K562 (cell line): ENCODE measurements around the gene SURF6. TPM values are rescaled to one million over a fixed set of nuclear protein-coding genes. Genes with fewer than 3 reads are reported as not detected.

Source experiments
- ATAC-seq: fragments of 200-7000 bp; cut with Tn5 transposase; 3 replicates; pipeline ENCODE4 v1.9.1; 2020; ENCODE audit warnings: moderate library complexity
- BruUV-seq: library from RNA; stranded (reverse); fragments of 400-500 nt; replicated peaks from 2 replicates; lab custom pipeline; 2021; lab: Mats Ljungman, UMichigan
- CTCF ChIA-PET: fragments of 300-600 bp; formaldehyde crosslinking; extraction: SDS; loops from one replicate; lab custom pipeline; 2021; ENCODE audit warnings: low intra/inter-chr PET ratio; lab: Yijun Ruan, JAX
- POLR2A ChIA-PET: fragments of 300-600, 350-650 bp; sonication (Branson Sonifier 250); formaldehyde crosslinking; extraction: SDS; loops from one replicate; lab custom pipeline; 2021; ENCODE audit warnings: antibody characterized with exemption, inconsistent platforms; lab: Yijun Ruan, JAX
- DNase-seq, 4 experiments: peaks; one replicate each; pipeline versions ENCODE4 v3.0.0 to v3.0.0-alpha.2; 2011 to 2018; ENCODE audit warnings: low spot score in 3 of 4, mixed read lengths in 3 of 4; ENCODE audit errors: extremely low read depth in 1 of 4
- FAIRE-seq: peaks from 2 replicates; lab custom pipeline; 2011; peaks lifted over from hg19 to GRCh38; lab: Jason Lieb, UNC
- H2AFZ ChIP-seq: 2 replicates; pipeline ENCODE4 v1.6.0; 2011; ENCODE audit warnings: low read depth, low read length, control low read depth, inconsistent platforms
- H3K27ac ChIP-seq: fragments of 200-600 bp; 3 replicates; pipeline ENCODE4 v1.8.0; 2011; ENCODE audit warnings: low read depth, mild to moderate bottlenecking, control low read depth, inconsistent platforms, low read length, moderate library complexity, mixed read lengths; ENCODE audit errors: extremely low read depth
- H3K27me3 ChIP-seq, 2 experiments: fragments of 300-600 bp in 1 of 2; 2 replicates in 1 of 2; 3 replicates in 1 of 2; pipeline versions ENCODE4 v1.6.0 to v1.8.0; 2011; ENCODE audit warnings: inconsistent platforms in 2 of 2, low read length in 2 of 2, mild to moderate bottlenecking in 1 of 2, mixed read lengths in 1 of 2, moderate library complexity in 1 of 2; ENCODE audit not compliant: control insufficient read depth in 2 of 2, insufficient read depth in 2 of 2
- H3K36me3 ChIP-seq: fragments of 300-600 bp; 3 replicates; pipeline ENCODE4 v1.8.0; 2011; ENCODE audit warnings: mild to moderate bottlenecking, low read length, inconsistent platforms; ENCODE audit not compliant: control insufficient read depth, insufficient read depth
- H3K4me1 ChIP-seq, 2 experiments: fragments of 200-600 bp in 1 of 2; replicated peaks in 1 of 2; 2 replicates in 1 of 2; 3 replicates in 1 of 2; pipeline versions ENCODE4 v1.5.1 to v1.8.0; 2011; ENCODE audit warnings: inconsistent platforms in 2 of 2, low read length in 2 of 2, mild to moderate bottlenecking in 1 of 2, mixed read lengths in 1 of 2, moderate library complexity in 1 of 2; ENCODE audit not compliant: control insufficient read depth in 2 of 2, insufficient read depth in 2 of 2
- H3K4me2 ChIP-seq: 2 replicates; pipeline ENCODE4 v1.6.1; 2011; ENCODE audit warnings: low read length, control low read depth, inconsistent platforms, mixed read lengths; ENCODE audit not compliant: insufficient read depth
- H3K4me3 ChIP-seq: fragments of 200-600 bp; sonication (generic), shearing (Covaris generic); 2 replicates; pipeline ENCODE4 v1.5.1; 2016; ENCODE audit warnings: control low read depth, inconsistent platforms
- H3K79me2 ChIP-seq: fragments of 200-600 bp; 3 replicates; pipeline ENCODE4 v1.8.0; 2011; ENCODE audit warnings: low read length, inconsistent platforms; ENCODE audit not compliant: control insufficient read depth, insufficient read depth
- H3K9ac ChIP-seq, 2 experiments: 2 replicates each; pipeline versions ENCODE4 v1.6.0 to v1.6.1; 2011; ENCODE audit warnings: low read depth in 2 of 2, low read length in 2 of 2, control low read depth in 1 of 2, inconsistent platforms in 1 of 2, mild to moderate bottlenecking in 1 of 2, mixed read lengths in 1 of 2; ENCODE audit not compliant: insufficient read depth in 1 of 2
- H3K9me1 ChIP-seq: one replicate; pipeline ENCODE4 v1.6.0; 2011; ENCODE audit warnings: inconsistent platforms, mild to moderate bottlenecking, low read length, moderate library complexity; ENCODE audit not compliant: control insufficient read depth, insufficient read depth
- H3K9me3 ChIP-seq: replicated peaks from 2 replicates; pipeline ENCODE4 v1.5.1; 2011; ENCODE audit warnings: low read depth, low read length, inconsistent platforms; ENCODE audit not compliant: control insufficient read depth, insufficient read depth
- H4K20me1 ChIP-seq: replicated peaks from 2 replicates; pipeline ENCODE4 v1.6.1; 2011; ENCODE audit warnings: low read length, inconsistent platforms, mixed read lengths; ENCODE audit not compliant: control insufficient read depth, insufficient read depth
- E2F3 ChIP-seq: fragments of 250-450 bp; sonication (Bioruptor Pico); IDR thresholded peaks from 2 replicates; pipeline ENCODE4 v1.4.0; 2020; ENCODE audit warnings: mild to moderate bottlenecking
- MECOM ChIP-seq: fragments of 250-450 bp; sonication (Bioruptor Pico); IDR thresholded peaks from 2 replicates; pipeline ENCODE4 v1.8.0; 2022; ENCODE audit warnings: inconsistent platforms
- NR2C1 ChIP-seq, 2 experiments: fragments of 450-650 bp; IDR thresholded peaks; 2 replicates each; pipeline ENCODE4 v1.6.1; 2017; ENCODE audit warnings: mild to moderate bottlenecking in 2 of 2, antibody characterized with exemption in 1 of 2, inconsistent platforms in 1 of 2, missing compliant biosample characterization in 1 of 2, missing genetic modification characterization in 1 of 2
- PHF8 ChIP-seq: fragments of 200-600 bp; sonication (generic); IDR thresholded peaks from 2 replicates; pipeline ENCODE4 v1.6.1; 2012; ENCODE audit warnings: mixed run types, mild to moderate bottlenecking, inconsistent platforms, low read length, moderate library complexity, borderline replicate concordance
- PML ChIP-seq: IDR thresholded peaks from 2 replicates; pipeline ENCODE4 v1.6.1; 2012; ENCODE audit warnings: low read length, inconsistent platforms
- RBFOX2 ChIP-seq: fragments of 200-400 bp; formaldehyde crosslinking; IDR thresholded peaks from 2 replicates; pipeline ENCODE4 v1.6.1; 2017; ENCODE audit warnings: low read depth, mild to moderate bottlenecking, low read length, moderate library complexity
- SMARCE1 ChIP-seq: fragments of 450-650 bp; IDR thresholded peaks from 2 replicates; pipeline ENCODE4 v1.7.1; 2016; ENCODE audit warnings: mild to moderate bottlenecking
- SMC3 ChIP-seq: conservative IDR thresholded peaks from 2 replicates; pipeline ENCODE4 v1.6.1; 2011; ENCODE audit warnings: low read depth, low read length, improper control_type of control experiment; ENCODE audit not compliant: insufficient read depth
- SPI1 ChIP-seq: IDR thresholded peaks from 2 replicates; pipeline ENCODE4 v1.6.1; 2011; ENCODE audit warnings: low read depth, low read length, control low read depth, borderline replicate concordance
- TBP ChIP-seq: optimal IDR thresholded peaks from 2 replicates; pipeline ENCODE3; 2011; ENCODE audit warnings: low read depth, low read length, improper control_type of control experiment
- TRIM24 ChIP-seq, 2 experiments: fragments of 450-650 bp; IDR thresholded peaks; 2 replicates each; pipeline ENCODE4 v1.6.1; 2016
- ZNF134 ChIP-seq: fragments of 250-450 bp; sonication (Bioruptor Pico); conservative IDR thresholded peaks from 2 replicates; pipeline ENCODE4 v1.4.0; 2020
- WGBS: fragments of 100-300 bp; shearing (Covaris generic); methylation state at CpG from one replicate; pipeline ENCODE4 v1.1.6; 2016; ENCODE audit warnings: low coverage, mixed read lengths; ENCODE audit not compliant: insufficient coverage; ENCODE audit errors: missing lambda C conversion rate; 5-methylcytosine and 5-hydroxymethylcytosine counted together
- in situ Hi-C: fragments of 300-500 bp; cut with MboI; formaldehyde crosslinking; loops from 4 replicates; pipeline ENCODE4 v1.15.0; 2018; ENCODE audit warnings: inconsistent platforms, mixed read lengths
- intact Hi-C: fragments of 100-400 bp; cut with micrococcal nuclease; formaldehyde crosslinking; loops from 2 replicates; pipeline ENCODE4 v1.14.2; 2022
- polyA plus RNA-seq, 8 experiments: library from polyadenylated mRNA; depleted of rRNA in 4 of 8; stranded (reverse) in 5 of 8; unstranded in 3 of 8; fragments of >200 nt; fragmentation: Nextera tagmentation in 2 of 8; fragmentation: Illumina TruSeq in 1 of 8; extraction: Ambion mirVana in 2 of 8; extraction: Trizol in 1 of 8; gene quantifications; 2 replicates each; pipeline versions ENCODE4 v1.2.1 to v1.2.3, GENCODE V29; 2011 to 2014; ENCODE audit warnings: inconsistent platforms in 1 of 8, missing spikeins in 1 of 8
- total RNA-seq, 7 experiments: library from RNA; depleted of rRNA in 6 of 7; stranded (reverse); fragments of >200 nt in 6 of 7; fragmentation: Illumina TruSeq in 2 of 7; extraction: Trizol in 2 of 7; gene quantifications; 2 replicates each; pipeline versions ENCODE4 v1.2.1 to v1.2.3, GENCODE V29; 2011 to 2021; ENCODE audit warnings: low replicate concordance in 1 of 7
- TF ChIP-seq, protein P1 (sequence below): sonication (generic); IDR thresholded peaks from 2 replicates; pipeline ENCODE4 v1.6.1; 2016
- TF ChIP-seq, protein P2 (sequence below): IDR thresholded peaks from 2 replicates; pipeline ENCODE4 v1.6.1; 2014; ENCODE audit warnings: antibody characterized with exemption
- TF ChIP-seq, protein P3 (sequence below): sonication (generic); formaldehyde crosslinking; IDR thresholded peaks from 2 replicates; pipeline ENCODE4 v1.8.1; 2023; ENCODE audit warnings: mild to moderate bottlenecking, missing genetic modification reagents, moderate library complexity
- TF ChIP-seq, protein P4 (sequence below): fragments of 250-450 bp; sonication (Bioruptor Pico); IDR thresholded peaks from 2 replicates; pipeline ENCODE4 v1.5.0; 2022; ENCODE audit warnings: mild to moderate bottlenecking

Gene SURF6
- total and polyA plus RNA-seq, 9 of the 15 experiments (the other 6 are each of a cell fraction or from before 2014, with no cell fraction given), result 1.4 to 68.3 (median 14.7) TPM

DNA sequence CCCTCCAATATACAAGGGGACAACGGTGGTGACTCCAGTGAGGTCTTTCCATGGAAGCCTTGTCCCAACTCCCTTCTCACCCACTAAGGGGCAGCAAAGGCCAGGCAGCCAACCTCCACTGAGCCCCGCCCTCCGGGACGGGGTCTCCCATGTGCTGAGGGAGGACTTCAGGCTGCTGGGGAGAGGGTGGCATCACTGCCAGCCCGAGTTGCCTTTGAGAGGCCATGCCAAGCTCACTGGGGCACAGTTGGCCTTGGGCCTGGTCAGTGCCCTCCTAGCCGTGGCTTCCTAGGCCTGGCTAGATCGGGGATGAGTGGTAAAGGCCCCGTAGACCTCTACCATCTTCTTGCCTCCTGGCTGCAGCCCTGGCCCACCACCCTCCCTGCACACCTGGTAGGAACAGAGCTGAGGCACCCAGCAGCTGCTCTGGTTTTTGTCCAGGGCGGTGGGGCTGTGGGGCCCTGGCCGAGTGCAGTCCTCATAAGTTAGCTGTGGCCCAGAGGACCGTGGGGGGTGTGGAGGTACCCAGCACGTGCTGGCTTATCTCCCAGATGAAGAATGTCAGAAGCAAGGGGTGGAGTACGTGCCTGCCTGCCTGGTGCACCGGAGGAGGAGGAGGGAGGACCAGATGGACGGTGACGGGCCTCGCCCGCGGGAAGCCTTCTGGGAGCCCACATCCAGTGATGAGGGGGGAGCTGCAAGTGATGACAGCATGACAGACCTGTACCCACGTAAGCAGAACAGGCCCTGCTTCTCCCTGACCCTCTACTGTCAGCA, 23.6 kb upstream of the SURF6 start:
- Histone ChIP-seq H3K9me1 (no peaks in the 10 kb centered on the region), H2AFZ (no peak overlapping the region), H3K9ac (peak overlapping the region in 1 of 2 experiments; percentile 70; a peak in 2 of 4 replicates), H3K9me3 (no peaks in the 10 kb centered on the region), H3K27me3 (no peaks in the 10 kb centered on the region), H3K36me3 (peaks cover 74% of the 10 kb centered on the region), H3K4me1 (peaks cover 17 to 50% of the 10 kb centered on the region in 2 experiments; a peak in 4 of 5 replicates), H3K27ac (no peak overlapping the region), H3K79me2 (peaks cover 36% of the 10 kb centered on the region), H3K4me3 (no peak overlapping the region), H4K20me1 (peaks cover 35% of the 10 kb centered on the region), H3K4me2 (no peak overlapping the region)
- CTCF ChIA-PET, result interaction anchor here (1.5 kb wide), 1 partner anchor 127 kb away, joined by 5 read pairs; no protein-coding TSS in a partner anchor
- intact Hi-C loops, result loop anchor here (2.0 kb wide), 1 partner anchor 127 kb away; no protein-coding TSS in a partner anchor
- in situ Hi-C loops, result no loop called here
- POLR2A ChIA-PET, result interaction anchor here (0.6 to 7.4 kb wide), 10 partner anchors 9 to 173 kb away, joined by 3 to 109 read pairs (median 4); partner anchors contain the start of genes CACFD1, MED22 and RPL7A
- FAIRE-seq, result peak; percentile 64
- ATAC-seq, result peak; percentile 46
- WGBS, result 50% methylated on average over 16 of the region's 20 CpGs
- BruUV-seq, result no TSS peak
- peak in 2 of 4 experiments; percentile 53 to 62 for DNase-seq
- TF ChIP-seq, protein P1, sequence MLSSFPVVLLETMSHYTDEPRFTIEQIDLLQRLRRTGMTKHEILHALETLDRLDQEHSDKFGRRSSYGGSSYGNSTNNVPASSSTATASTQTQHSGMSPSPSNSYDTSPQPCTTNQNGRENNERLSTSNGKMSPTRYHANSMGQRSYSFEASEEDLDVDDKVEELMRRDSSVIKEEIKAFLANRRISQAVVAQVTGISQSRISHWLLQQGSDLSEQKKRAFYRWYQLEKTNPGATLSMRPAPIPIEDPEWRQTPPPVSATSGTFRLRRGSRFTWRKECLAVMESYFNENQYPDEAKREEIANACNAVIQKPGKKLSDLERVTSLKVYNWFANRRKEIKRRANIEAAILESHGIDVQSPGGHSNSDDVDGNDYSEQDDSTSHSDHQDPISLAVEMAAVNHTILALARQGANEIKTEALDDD, result no peak
- TF ChIP-seq ZNF134, result no peak
- no peak for TF ChIP-seq NR2C1 (IDR thresholded peaks at IDR 0.05)
- TF ChIP-seq NR2C1 (tag; IDR thresholded peaks at IDR 0.05), result no peak
- TF ChIP-seq TRIM24 (IDR thresholded peaks at IDR 0.05), result no peak
- no peak for TF ChIP-seq TBP
- TF ChIP-seq RBFOX2, result peak; percentile 46
- TF ChIP-seq, protein P2, sequence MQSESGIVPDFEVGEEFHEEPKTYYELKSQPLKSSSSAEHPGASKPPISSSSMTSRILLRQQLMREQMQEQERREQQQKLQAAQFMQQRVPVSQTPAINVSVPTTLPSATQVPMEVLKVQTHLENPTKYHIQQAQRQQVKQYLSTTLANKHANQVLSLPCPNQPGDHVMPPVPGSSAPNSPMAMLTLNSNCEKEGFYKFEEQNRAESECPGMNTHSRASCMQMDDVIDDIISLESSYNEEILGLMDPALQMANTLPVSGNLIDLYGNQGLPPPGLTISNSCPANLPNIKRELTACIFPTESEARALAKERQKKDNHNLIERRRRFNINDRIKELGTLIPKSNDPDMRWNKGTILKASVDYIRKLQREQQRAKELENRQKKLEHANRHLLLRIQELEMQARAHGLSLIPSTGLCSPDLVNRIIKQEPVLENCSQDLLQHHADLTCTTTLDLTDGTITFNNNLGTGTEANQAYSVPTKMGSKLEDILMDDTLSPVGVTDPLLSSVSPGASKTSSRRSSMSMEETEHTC, result 0 out of 2 replicates have a peak, but pooled peaks have one; percentile 30
- peak; percentile 72 for TF ChIP-seq SMC3
- TF ChIP-seq PHF8, result no peak
- TF ChIP-seq, protein P3, sequence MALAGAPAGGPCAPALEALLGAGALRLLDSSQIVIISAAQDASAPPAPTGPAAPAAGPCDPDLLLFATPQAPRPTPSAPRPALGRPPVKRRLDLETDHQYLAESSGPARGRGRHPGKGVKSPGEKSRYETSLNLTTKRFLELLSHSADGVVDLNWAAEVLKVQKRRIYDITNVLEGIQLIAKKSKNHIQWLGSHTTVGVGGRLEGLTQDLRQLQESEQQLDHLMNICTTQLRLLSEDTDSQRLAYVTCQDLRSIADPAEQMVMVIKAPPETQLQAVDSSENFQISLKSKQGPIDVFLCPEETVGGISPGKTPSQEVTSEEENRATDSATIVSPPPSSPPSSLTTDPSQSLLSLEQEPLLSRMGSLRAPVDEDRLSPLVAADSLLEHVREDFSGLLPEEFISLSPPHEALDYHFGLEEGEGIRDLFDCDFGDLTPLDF (CRISPR knock-in tag), result no peak
- TF ChIP-seq PML, result no peak
- no peak for TF ChIP-seq MECOM
- no peak for TF ChIP-seq SPI1
- no peak for TF ChIP-seq E2F3
- no peak for TF ChIP-seq SMARCE1
- TF ChIP-seq, protein P4, sequence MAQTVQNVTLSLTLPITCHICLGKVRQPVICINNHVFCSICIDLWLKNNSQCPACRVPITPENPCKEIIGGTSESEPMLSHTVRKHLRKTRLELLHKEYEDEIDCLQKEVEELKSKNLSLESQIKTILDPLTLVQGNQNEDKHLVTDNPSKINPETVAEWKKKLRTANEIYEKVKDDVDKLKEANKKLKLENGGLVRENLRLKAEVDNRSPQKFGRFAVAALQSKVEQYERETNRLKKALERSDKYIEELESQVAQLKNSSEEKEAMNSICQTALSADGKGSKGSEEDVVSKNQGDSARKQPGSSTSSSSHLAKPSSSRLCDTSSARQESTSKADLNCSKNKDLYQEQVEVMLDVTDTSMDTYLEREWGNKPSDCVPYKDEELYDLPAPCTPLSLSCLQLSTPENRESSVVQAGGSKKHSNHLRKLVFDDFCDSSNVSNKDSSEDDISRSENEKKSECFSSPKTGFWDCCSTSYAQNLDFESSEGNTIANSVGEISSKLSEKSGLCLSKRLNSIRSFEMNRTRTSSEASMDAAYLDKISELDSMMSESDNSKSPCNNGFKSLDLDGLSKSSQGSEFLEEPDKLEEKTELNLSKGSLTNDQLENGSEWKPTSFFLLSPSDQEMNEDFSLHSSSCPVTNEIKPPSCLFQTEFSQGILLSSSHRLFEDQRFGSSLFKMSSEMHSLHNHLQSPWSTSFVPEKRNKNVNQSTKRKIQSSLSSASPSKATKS (CRISPR knock-in tag), result no peak
